Activated CD4-positive, alpha-beta T cell treated with anti-CD3 and anti-CD28 coated beads, Interleukin-2, amount 10 ng/mL, durations not matched to agents 24 days and 14 days (primary cell): ENCODE data around the gene FNDC3B. TPM values are rescaled to one million over a fixed set of nuclear protein-coding genes. Genes with fewer than 3 reads are reported as not detected.
A peak's percentile ranks its signal among the peaks of the same experiment; 100 is the strongest.

Experiments used
- DNase-seq: peaks from one replicate; pipeline ENCODE4 v3.0.0; 2022
- H3K27ac Mint-ChIP-seq: one replicate; pipeline ENCODE4 v1.8.0; 2022; ENCODE audit warnings: mild to moderate bottlenecking, mixed read lengths
- H3K27me3 Mint-ChIP-seq: one replicate; pipeline ENCODE4 v1.8.0; 2022; ENCODE audit warnings: mixed read lengths
- H3K36me3 Mint-ChIP-seq: one replicate; pipeline ENCODE4 v1.8.0; 2022; ENCODE audit warnings: low read depth, mild to moderate bottlenecking, mixed read lengths
- H3K4me1 Mint-ChIP-seq: one replicate; pipeline ENCODE4 v1.8.0; 2021; ENCODE audit warnings: mixed read lengths
- H3K4me3 Mint-ChIP-seq: one replicate; pipeline ENCODE4 v1.8.0; 2022; ENCODE audit warnings: mild to moderate bottlenecking, moderate library complexity, mixed read lengths
- H3K9me3 Mint-ChIP-seq: one replicate; pipeline ENCODE4 v1.8.0; 2021; ENCODE audit warnings: mixed read lengths
- intact Hi-C: fragments of 100-400 bp; cut with micrococcal nuclease; formaldehyde crosslinking; loops from one replicate; pipeline ENCODE4 v1.15.1; 2023
- total RNA-seq: library from RNA; stranded (reverse); gene quantifications from 2 replicates; pipeline ENCODE4 v1.2.3, GENCODE V29; 2022

The FNDC3B gene
- total RNA-seq, 1 donor from 2014 or later = 19.6 TPM

- H3K27ac Mint-ChIP-seq = no peak overlapping the region
- intact Hi-C loops = no loop called here
- no peaks in the 10 kb centered on the region for H3K9me3 Mint-ChIP-seq
- peaks cover 27% of the 10 kb centered on the region for H3K36me3 Mint-ChIP-seq
- H3K4me1 Mint-ChIP-seq = peaks cover 28% of the 10 kb centered on the region
- H3K4me3 Mint-ChIP-seq = no peak overlapping the region
- DNase-seq = no peak
- H3K27me3 Mint-ChIP-seq = no peaks in the 10 kb centered on the region
Observed at GRCh38 chr3:172052405-172052804, 13.0 kb downstream of the FNDC3B start.

GRCh38 chr3:172054115-172054764 lies 14.9 kb downstream of the FNDC3B start:
- DNase-seq = no peak
- Mint-ChIP-seq H3K27me3 (no peaks in the 10 kb centered on the region), H3K4me1 (peaks cover 24% of the 10 kb centered on the region), H3K27ac (no peak overlapping the region), H3K36me3 (peaks cover 20% of the 10 kb centered on the region), H3K9me3 (no peaks in the 10 kb centered on the region), H3K4me3 (no peak overlapping the region)
- intact Hi-C loops = no loop called here

- no peaks in the 10 kb centered on the region for H3K9me3 Mint-ChIP-seq
- H3K4me1 Mint-ChIP-seq = peaks cover 22% of the 10 kb centered on the region
- peaks cover 10% of the 10 kb centered on the region for H3K36me3 Mint-ChIP-seq
- no peak for DNase-seq
- H3K4me3 Mint-ChIP-seq = no peak overlapping the region
- H3K27ac Mint-ChIP-seq = no peak overlapping the region
- intact Hi-C loops = no loop called here
- H3K27me3 Mint-ChIP-seq = no peaks in the 10 kb centered on the region
Observed at GRCh38 chr3:172056416-172056815, 17.0 kb downstream of the FNDC3B start.

GRCh38 chr3:172057059-172057458 lies 17.7 kb downstream of the FNDC3B start:
- intact Hi-C loops = no loop called here
- H3K4me1 Mint-ChIP-seq = peaks cover 27% of the 10 kb centered on the region
- H3K27ac Mint-ChIP-seq = no peak overlapping the region

GRCh38 chr3:172057624-172058327 lies 18.4 kb downstream of the FNDC3B start:
- Mint-ChIP-seq H3K36me3 (peaks cover 9% of the 10 kb centered on the region), H3K27ac (no peak overlapping the region), H3K9me3 (no peaks in the 10 kb centered on the region), H3K27me3 (no peaks in the 10 kb centered on the region), H3K4me3 (no peak overlapping the region), H3K4me1 (peaks cover 31% of the 10 kb centered on the region)
- DNase-seq = no peak
- intact Hi-C loops = no loop called here

More at GRCh38 chr3:172057059-172057458, 17.7 kb downstream of the FNDC3B start:
- H3K4me3 Mint-ChIP-seq = no peak overlapping the region
- no peaks in the 10 kb centered on the region for H3K9me3 Mint-ChIP-seq
- no peak for DNase-seq
- H3K27me3 Mint-ChIP-seq = no peaks in the 10 kb centered on the region
- peaks cover 9% of the 10 kb centered on the region for H3K36me3 Mint-ChIP-seq

- H3K27ac Mint-ChIP-seq = no peak overlapping the region
- DNase-seq = no peak
- no peak overlapping the region for H3K4me3 Mint-ChIP-seq
- H3K36me3 Mint-ChIP-seq = peaks cover 13% of the 10 kb centered on the region
- no peaks in the 10 kb centered on the region for H3K9me3 Mint-ChIP-seq
- intact Hi-C loops = no loop called here
- H3K4me1 Mint-ChIP-seq = peaks cover 31% of the 10 kb centered on the region
- H3K27me3 Mint-ChIP-seq = no peaks in the 10 kb centered on the region
Observed at GRCh38 chr3:172059532-172059931, 20.2 kb downstream of the FNDC3B start.

- Mint-ChIP-seq H3K27me3 (no peaks in the 10 kb centered on the region), H3K27ac (no peak overlapping the region), H3K36me3 (peaks cover 15% of the 10 kb centered on the region), H3K9me3 (no peaks in the 10 kb centered on the region), H3K4me3 (no peak overlapping the region), H3K4me1 (peaks cover 28% of the 10 kb centered on the region)
- intact Hi-C loops = no loop called here
- no peak for DNase-seq
Observed at GRCh38 chr3:172060234-172060633, 20.9 kb downstream of the FNDC3B start.

GRCh38 chr3:172061724-172062184 lies 22.4 kb downstream of the FNDC3B start:
- Mint-ChIP-seq H3K9me3 (no peaks in the 10 kb centered on the region), H3K27me3 (no peaks in the 10 kb centered on the region), H3K4me3 (peak overlapping the region; percentile 10), H3K27ac (no peak overlapping the region), H3K36me3 (peaks cover 10% of the 10 kb centered on the region), H3K4me1 (peaks cover 22% of the 10 kb centered on the region)
- no peak for DNase-seq
- intact Hi-C loops = no loop called here

- Mint-ChIP-seq H3K27ac (no peak overlapping the region), H3K27me3 (no peaks in the 10 kb centered on the region), H3K4me1 (peaks cover 22% of the 10 kb centered on the region), H3K9me3 (no peaks in the 10 kb centered on the region), H3K4me3 (no peak overlapping the region), H3K36me3 (peaks cover 6% of the 10 kb centered on the region)
- intact Hi-C loops = no loop called here
- DNase-seq = no peak
Observed at GRCh38 chr3:172062761-172063160, 23.4 kb downstream of the FNDC3B start.

- Mint-ChIP-seq H3K36me3 (peaks cover 6% of the 10 kb centered on the region), H3K4me3 (no peak overlapping the region), H3K9me3 (no peaks in the 10 kb centered on the region), H3K27ac (no peak overlapping the region), H3K27me3 (no peaks in the 10 kb centered on the region), H3K4me1 (peaks cover 24% of the 10 kb centered on the region)
- no peak for DNase-seq
- intact Hi-C loops = no loop called here
Observed at GRCh38 chr3:172063456-172064432, 24.4 kb downstream of the FNDC3B start.

GRCh38 chr3:172065527-172065926 lies 26.1 kb downstream of the FNDC3B start:
- H3K36me3 Mint-ChIP-seq = peaks cover 6% of the 10 kb centered on the region
- H3K27ac Mint-ChIP-seq = no peak overlapping the region
- H3K27me3 Mint-ChIP-seq = no peaks in the 10 kb centered on the region
- H3K4me1 Mint-ChIP-seq = peaks cover 24% of the 10 kb centered on the region
- H3K9me3 Mint-ChIP-seq = no peaks in the 10 kb centered on the region
- H3K4me3 Mint-ChIP-seq = no peak overlapping the region
- DNase-seq = no peak
- intact Hi-C loops = no loop called here

GRCh38 chr3:172065967-172066762 lies 26.8 kb downstream of the FNDC3B start:
- Mint-ChIP-seq H3K36me3 (peaks cover 6% of the 10 kb centered on the region), H3K27me3 (no peaks in the 10 kb centered on the region), H3K27ac (no peak overlapping the region), H3K4me3 (no peak overlapping the region), H3K4me1 (peaks cover 24% of the 10 kb centered on the region), H3K9me3 (no peaks in the 10 kb centered on the region)
- no peak for DNase-seq
- intact Hi-C loops = no loop called here
